DMS79 treated with DMSO at 0.1 percent for 48 hours (cell line): ENCODE measurements around the gene IRGQ.
"Not testable (repeated sequence)": the region's sequence is repeated elsewhere in the genome, so short reads cannot be mapped to it uniquely, and the experiment has no call there.

Source experiments
- DNase-seq: peaks from one replicate; lab custom pipeline; 2025; lab: John Stamatoyannopoulos, UW

Gene IRGQ

DNA sequence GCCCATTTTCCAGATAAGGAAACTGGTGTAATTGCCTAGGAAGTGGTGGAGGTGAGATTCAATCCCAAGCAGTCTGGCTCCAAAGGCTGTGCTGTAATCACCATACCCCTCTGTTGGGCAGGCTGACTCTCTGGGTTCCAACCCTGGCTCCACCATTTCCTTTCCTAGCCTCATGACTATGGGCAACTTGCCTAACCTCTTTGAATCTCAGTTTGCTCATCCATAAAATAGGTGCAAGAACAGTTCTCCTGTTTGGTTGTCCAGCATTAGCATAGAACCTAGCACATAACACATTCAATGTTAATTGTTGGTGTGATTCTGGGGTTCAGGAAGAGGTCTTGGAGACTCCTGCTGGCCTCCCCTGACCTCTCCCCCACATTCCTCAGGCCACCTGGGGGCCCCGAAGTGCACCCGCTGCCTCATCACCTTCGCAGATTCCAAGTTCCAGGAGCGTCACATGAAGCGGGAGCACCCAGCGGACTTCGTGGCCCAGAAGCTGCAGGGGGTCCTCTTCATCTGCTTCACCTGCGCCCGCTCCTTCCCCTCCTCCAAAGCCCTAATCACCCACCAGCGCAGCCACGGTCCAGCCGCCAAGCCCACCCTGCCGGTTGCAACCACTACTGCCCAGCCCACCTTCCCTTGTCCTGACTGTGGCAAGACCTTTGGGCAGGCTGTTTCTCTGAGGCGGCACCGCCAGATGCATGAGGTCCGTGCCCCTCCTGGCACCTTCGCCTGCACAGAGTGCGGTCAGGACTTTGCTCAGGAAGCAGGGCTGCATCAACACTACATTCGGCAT, 2.7 kb upstream of the IRGQ start:
- no peak for DNase-seq

- DNase-seq, result no peak
These were observed 1.9 kb upstream of the IRGQ start for GRCh38 chr19:43597876-43598275.

- no peak for DNase-seq
These were observed 1.0 kb upstream of the IRGQ start for GRCh38 chr19:43596842-43597461.

DNA sequence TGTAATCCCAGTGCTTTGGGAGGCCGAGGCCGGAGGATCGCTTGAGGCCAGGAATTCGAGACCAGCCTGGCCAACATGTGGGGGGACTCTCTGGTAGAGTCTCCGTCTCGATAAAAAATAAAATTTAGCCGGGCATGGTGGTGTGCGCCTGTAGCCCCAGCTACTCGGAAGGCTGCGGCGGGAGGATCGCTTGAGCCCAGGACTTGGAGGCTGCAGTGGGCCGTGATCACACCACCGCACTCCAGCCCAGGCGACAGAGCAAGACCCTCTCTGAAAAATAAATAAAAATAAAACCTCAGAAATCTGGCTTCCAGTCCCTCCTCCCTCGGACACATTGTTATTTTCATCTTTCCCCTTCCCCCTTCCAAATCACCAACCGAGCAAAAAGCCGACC, 332 bp downstream of the IRGQ start:
- DNase-seq, result no peak

- DNase-seq, result peak; percentile 41
These were observed 977 bp downstream of the IRGQ start for GRCh38 chr19:43594710-43595604.

DNA sequence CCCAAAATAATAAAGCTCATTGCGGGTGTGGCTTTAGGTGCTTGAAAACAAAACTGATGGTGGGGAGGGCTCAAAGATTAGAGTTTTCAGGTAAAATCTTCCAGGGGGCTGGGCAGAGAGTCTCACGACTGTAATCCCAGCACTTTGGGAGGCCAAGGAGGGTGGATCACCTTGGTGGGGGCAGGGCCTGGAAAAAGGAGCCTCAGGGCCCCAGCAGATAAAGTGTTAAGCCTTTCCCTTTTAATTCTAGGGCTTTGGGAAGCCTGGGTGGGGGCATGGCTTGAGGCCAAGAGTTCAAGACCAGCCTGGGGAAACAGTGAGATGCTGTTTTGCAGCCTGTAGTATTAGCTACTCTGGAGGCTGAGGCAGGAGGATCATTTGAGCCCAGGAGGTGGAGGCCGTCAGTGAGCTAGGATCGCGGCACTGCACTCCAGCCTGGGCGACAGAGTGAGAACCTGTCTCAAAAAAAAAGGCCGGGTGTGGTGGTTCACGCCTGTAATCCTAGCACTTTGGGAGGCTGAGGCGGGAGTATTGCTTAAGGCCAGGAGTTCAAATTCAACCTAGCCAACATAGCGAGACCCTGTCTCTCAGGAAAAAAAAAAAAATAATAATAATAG, 1.7 kb downstream of the IRGQ start:
- DNase-seq, result no peak

DNA sequence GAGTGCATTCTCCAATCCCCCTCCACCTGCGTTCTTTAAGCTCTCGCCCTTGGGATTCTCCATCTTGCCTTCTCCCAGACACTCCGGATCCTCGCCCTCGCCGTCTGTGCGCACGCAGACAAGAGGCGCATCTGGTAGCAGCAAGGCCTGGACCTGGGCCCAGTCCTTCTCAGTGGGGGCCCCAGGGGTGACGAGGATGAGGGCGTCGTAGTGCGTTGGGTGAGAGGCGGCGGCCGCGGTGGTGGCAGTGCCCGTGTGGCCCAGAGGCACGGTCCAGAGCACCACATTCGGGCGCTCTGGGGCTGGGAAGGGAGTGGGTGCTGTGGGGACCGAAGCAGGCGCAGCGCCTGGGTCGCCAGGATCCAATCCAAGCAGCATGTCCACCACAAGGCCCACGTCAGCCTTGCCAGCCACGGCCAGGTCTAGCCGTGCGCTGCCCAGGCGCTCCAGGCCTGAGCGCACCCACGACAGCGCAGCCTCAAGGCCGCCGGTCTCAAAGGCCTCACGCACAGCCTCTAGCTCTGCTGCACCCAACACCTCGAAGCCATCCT, 3.1 kb downstream of the IRGQ start:
- DNase-seq, result no peak

DNA sequence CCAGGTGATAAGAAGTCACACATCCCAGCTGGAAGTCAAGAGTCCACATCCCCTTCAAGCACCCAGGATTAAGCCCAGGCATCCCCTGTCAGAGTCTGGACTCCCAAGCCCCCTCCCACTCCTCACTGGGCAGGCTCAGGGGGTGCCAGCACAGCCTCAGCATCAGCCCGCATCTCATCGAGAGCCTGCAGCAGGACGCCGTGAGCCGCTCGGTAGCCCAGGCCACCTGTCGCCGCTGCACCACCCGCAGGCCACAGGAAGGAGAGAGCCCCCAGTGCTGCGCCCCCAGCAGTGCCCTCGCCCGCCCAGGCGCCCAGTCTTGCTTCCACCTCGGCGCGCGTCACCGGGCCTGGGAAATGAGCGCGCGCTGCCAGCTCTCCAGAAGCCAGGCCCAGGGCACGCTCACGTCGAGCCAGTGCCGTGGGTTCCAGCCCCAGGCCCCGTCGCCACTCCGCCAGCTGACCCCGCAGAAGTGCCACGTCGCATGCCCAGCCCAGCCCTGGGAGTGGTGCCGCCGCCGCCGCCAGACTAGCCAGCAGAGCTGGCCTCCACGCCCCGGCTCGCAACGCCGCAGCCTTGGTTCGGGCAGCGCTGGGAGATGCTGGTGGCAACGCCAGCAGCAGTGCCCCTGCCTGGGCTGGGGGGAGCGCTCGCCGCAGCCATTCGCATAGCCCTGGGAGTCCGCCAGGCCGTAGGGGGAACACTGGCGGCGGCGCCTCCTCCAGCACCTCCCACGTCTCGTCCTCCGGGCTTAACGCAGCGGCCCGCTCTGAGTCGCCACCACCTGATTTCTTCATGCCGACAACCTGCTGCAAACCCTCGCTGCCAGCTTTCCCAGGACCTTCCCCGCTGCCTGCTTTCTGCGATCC, 3.8 kb downstream of the IRGQ start:
- no peak for DNase-seq

- no peak for DNase-seq
These were observed 6.3 kb downstream of the IRGQ start for GRCh38 chr19:43589678-43590077.

DNA sequence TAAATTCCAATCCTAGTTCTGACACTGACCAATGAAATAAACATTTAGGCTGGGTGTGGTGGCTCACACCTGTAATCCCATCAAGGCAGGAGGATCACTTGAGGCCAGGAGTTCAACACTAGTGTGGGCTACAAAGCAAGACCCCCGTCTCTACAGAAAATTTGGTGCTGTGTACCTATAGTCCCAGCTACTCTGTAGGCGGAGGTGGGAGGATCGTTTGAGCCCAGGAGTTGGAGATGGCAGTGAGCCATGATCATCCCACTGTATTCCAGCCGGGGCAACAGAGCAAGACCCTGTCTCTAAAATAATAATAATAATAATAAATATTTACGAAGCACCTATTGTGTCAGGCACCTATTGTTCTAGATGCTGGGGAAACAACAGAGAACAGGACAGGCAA, 6.7 kb downstream of the IRGQ start:
- no peak for DNase-seq

DNA sequence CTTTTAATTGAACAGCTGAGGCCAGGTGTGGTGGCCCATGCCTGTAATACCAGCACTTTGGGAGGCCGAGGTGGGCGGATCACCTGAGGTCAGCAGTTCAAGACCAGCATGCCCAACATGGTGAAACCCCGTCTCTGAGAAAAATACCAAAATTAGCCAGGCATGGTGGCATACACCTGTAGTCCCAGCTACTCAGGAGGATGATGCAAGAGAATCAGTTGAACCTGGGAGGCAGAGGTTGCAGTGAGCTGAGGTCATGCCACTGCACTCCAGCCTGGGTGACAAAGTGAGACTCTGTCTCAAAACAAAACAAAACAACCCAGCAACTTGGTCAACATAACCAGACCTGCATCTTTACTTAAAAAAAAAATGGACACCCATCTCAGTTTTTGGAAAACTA, 8.9 kb downstream of the IRGQ start:
- DNase-seq, result not testable (repeated sequence)

GRCh38 chr19:43586346-43586745, 9.6 kb downstream of the IRGQ start:
- DNase-seq, result no peak

DNA sequence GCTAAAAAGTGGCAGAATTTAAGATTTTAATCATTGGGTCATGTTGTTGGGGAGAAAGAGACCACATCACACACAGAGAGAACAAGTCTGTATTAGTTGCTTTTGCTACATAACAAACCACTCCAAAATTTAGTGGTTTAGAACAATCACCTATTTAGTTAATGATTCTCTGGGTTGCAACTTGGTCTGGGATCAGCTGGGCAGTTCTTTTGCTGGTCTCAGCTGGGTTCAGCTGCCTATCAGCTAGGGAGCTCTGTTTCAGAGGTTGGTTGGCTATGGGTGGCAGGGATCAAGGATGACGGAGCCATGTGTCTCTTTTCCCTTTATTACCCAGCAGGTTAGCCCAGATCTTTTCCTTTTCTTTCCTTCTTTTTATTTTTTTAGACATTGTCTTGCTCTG, 11.4 kb downstream of the IRGQ start:
- no peak for DNase-seq

DNA sequence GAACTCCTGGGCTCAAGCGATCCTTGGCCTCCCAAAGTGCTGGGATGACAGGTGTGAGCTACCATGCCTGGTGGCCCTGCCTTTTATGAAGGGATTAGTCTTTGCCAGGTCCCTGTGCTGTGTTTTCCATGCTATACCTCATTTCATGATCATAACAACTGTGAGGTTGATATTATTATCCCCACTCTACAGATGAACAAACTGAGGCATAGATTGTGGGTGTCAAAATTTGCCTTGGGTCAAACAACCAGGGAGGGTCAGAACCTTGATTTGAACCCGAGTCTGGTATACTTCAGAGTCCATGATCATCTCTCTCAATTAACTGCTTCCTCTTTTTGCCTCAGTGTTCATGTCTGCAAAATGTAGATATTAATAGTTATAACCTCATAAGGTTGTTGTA, 13.4 kb downstream of the IRGQ start:
- DNase-seq, result no peak

DNA sequence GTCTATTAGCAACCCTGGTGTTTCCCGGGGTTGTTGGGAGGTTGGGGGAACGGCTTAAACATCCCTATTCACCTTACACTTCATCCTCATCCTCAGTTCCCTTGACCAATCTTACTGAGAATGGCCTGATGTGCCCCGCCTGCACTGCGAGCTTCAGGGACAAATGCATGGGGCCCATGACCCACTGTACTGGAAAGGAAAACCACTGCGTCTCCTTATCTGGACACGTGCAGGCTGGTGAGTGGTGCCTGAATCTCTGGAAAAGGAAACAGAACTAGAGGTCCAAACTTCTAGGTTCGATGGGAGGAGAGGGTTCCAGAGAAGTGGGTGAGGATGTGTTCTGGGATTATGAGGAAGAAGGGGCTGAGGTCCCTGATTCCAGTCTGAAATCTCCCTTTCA, 14.5 kb downstream of the IRGQ start:
- no peak for DNase-seq

- DNase-seq, result no peak
These were observed 17.1 kb downstream of the IRGQ start for GRCh38 chr19:43578787-43579186.

GRCh38 chr19:43575955-43576878, 19.7 kb downstream of the IRGQ start:
- DNase-seq, result no peak

DNA sequence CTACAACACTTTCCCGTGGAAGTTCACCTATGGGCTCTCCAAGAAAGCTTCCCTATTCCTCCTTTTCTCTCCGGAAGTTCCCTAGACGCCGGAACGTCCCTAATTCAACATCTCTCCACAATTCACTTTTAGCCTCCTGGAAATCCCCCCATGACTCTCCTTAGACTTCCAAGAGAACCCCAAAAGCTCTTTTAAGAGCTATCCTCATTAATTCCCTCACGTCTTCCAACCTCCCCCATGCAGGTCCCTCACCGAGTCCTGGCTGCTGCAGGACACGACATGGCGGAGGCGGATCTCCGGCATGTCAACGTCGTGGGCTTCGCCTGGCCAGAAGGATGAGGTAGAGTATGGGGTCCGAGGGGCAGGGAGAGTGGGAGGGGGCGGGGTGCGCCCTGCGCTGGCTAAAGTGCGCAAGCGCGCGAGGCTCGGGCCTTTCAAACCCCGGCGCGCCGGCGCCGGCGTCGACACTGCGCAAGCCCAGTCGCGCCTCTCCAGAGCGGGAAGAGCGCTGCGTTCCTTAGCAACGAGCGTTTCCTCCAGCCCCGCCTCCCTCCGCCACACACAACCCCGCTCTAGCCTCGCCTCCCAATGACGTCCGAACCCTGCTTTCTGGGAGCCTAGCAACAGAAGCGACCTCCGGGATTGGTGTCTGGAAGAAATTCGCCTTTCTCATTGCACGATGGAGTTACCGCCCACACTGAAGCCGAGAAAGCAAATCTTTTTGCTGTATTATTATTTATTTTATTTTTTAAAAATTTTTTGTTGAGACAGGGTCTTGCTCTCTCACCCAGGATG, 20.6 kb downstream of the IRGQ start, which contains the start of the genes PINLYP and XRCC1:
Gene PINLYP, plus strand, starts transcription at position 646 of the 795 bp plus-strand sequence. CDS start 1,391 bp downstream, outside the sequence.
Gene XRCC1, minus strand, starts transcription at position 372 of the 795 bp plus-strand sequence. Its CDS starts 69 bp downstream, at position 303.
- peak; percentile 98 for DNase-seq
